ENCODE measurements around the gene PPL.

GRCh38 chr16:4859190-4859899, 77.6 kb downstream of the PPL start:
- TF ChIP-seq CTCF (IDR thresholded peaks at IDR 0.05) (no peak), POLR2A (IDR thresholded peaks at IDR 0.05) (no peak)

Data from Peyer's patch (tissue), 4 donors.